Measurements from ENCODE around the gene PDLIM7. TPM values are rescaled to one million over a fixed set of nuclear protein-coding genes. Genes with fewer than 3 reads are reported as not detected.

The PDLIM7 gene
- polyA plus RNA-seq, 1 donor (not counting 4 experiments of a cell fraction or from before 2014, with no cell fraction given) = 48.5 TPM

DNA sequence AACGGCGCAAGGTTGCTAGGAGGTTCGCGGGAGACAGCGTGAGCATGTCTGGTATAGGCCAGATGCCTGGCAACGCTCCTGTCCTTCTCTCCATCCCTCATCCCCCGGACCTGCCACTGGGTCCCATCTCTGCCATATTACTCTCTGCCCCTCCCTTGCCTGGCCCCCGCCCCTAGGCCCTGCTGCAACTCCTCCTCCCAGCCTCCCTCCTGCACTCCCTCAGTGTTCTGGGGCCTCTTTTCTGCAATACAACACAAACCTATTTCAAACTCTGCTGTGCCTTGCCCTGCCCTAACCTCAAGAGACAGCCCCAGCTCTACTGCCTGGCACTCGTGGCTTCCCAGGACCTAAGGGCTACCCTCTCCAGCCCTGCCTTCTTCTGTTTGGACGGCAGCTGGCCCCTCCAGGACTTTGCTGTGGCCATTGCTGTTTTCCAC lies 15.0 kb downstream of the PDLIM7 start:
- H3K27ac ChIP-seq (ENCODE audit: control insufficient read depth, insufficient read depth, low read length) = no peak overlapping the region
- H3K9me1 ChIP-seq (ENCODE audit: control insufficient read depth, extremely low read depth, insufficient read depth, low read length) = no peaks in the 10 kb centered on the region
- H3K4me2 ChIP-seq (ENCODE audit: control insufficient read depth, extremely low read depth, insufficient read depth, low read depth, low read length) = no peak overlapping the region
- TF ChIP-seq, protein P1, sequence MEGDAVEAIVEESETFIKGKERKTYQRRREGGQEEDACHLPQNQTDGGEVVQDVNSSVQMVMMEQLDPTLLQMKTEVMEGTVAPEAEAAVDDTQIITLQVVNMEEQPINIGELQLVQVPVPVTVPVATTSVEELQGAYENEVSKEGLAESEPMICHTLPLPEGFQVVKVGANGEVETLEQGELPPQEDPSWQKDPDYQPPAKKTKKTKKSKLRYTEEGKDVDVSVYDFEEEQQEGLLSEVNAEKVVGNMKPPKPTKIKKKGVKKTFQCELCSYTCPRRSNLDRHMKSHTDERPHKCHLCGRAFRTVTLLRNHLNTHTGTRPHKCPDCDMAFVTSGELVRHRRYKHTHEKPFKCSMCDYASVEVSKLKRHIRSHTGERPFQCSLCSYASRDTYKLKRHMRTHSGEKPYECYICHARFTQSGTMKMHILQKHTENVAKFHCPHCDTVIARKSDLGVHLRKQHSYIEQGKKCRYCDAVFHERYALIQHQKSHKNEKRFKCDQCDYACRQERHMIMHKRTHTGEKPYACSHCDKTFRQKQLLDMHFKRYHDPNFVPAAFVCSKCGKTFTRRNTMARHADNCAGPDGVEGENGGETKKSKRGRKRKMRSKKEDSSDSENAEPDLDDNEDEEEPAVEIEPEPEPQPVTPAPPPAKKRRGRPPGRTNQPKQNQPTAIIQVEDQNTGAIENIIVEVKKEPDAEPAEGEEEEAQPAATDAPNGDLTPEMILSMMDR (optimal IDR thresholded peaks at IDR 0.05 in 1 of 3, IDR thresholded peaks at IDR 0.05 in 1 of 3, conservative IDR thresholded peaks at IDR 0.05 in 1 of 3; ENCODE audit: extremely low read depth in 1 of 3, insufficient read depth in 2 of 3, low read length in 3 of 3) = no peak
- no peak for TF ChIP-seq EZH2 (IDR thresholded peaks at IDR 0.05; ENCODE audit: low read length)
- H3K9ac ChIP-seq (ENCODE audit: control insufficient read depth, extremely low read depth, insufficient read depth, low read length) = no peak overlapping the region
- H3K4me1 ChIP-seq (ENCODE audit: control insufficient read depth, extremely low read depth, insufficient read depth, low read length) = peaks cover 11% of the 10 kb centered on the region
- no peaks in the 10 kb centered on the region for H3K27me3 ChIP-seq (ENCODE audit: control insufficient read depth, extremely low read depth, insufficient read depth, low read length)
- H3K36me3 ChIP-seq (ENCODE audit: control insufficient read depth in 2 of 2, extremely low read depth in 1 of 2, insufficient read depth in 2 of 2, low read length in 2 of 2) = peaks cover 23 to 27% of the 10 kb centered on the region in 2 experiments
- no peak for FAIRE-seq
- H3K79me2 ChIP-seq (ENCODE audit: control insufficient read depth, insufficient read depth, low read length) = no peaks in the 10 kb centered on the region
- H2AFZ ChIP-seq (ENCODE audit: control insufficient read depth, low read length) = no peak overlapping the region
- no peak overlapping the region for H3K4me3 ChIP-seq (ENCODE audit: control insufficient read depth in 2 of 3, extremely low read depth in 1 of 3, insufficient read depth in 2 of 3, low read depth in 1 of 3, low read length in 3 of 3)
- dilution Hi-C loops (cut with MboI; ENCODE audit: extremely low pct_ligation_motif_present, low sequenced_read_pairs) = no loop called here
- H3K9me3 ChIP-seq (ENCODE audit: control insufficient read depth, low read depth, low read length) = no peaks in the 10 kb centered on the region
- H4K20me1 ChIP-seq (ENCODE audit: control insufficient read depth, extremely low read depth, insufficient read depth, low read length) = no peaks in the 10 kb centered on the region
- DNase-seq (ENCODE audit: low read depth, low spot score) = no peak

DNA sequence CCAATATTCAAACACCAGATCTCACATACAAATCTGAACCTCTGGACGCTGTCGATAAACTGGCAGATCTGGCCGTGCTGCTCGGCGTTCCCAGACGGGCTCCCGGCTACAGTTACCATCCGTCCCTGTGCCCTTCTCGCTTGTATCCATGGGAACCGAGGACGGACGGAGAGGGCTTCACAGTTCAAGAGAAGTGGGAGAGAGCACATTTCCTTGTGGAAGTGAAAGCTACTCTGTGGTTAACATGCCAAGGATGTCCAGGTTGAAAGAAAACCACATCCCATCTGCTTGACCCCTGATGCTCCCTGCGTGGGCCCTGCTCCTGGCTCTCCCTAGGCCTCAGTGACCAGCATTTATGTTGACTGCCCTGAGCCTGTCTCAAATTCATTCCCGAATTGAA lies 17.6 kb downstream of the PDLIM7 start:
- H4K20me1 ChIP-seq (ENCODE audit: control insufficient read depth, extremely low read depth, insufficient read depth, low read length) = no peaks in the 10 kb centered on the region

More for the DNA sequence above, 17.6 kb downstream of the PDLIM7 start:
- Histone ChIP-seq H3K27me3 (ENCODE audit: control insufficient read depth, extremely low read depth, insufficient read depth, low read length) (no peaks in the 10 kb centered on the region), H2AFZ (ENCODE audit: control insufficient read depth, low read length) (no peak overlapping the region), H3K36me3 (ENCODE audit: control insufficient read depth in 2 of 2, extremely low read depth in 1 of 2, insufficient read depth in 2 of 2, low read length in 2 of 2) (peaks cover 11 to 12% of the 10 kb centered on the region in 2 experiments), H3K4me3 (ENCODE audit: control insufficient read depth in 2 of 3, extremely low read depth in 1 of 3, insufficient read depth in 2 of 3, low read depth in 1 of 3, low read length in 3 of 3) (no peak overlapping the region), H3K4me2 (ENCODE audit: control insufficient read depth, extremely low read depth, insufficient read depth, low read depth, low read length) (no peak overlapping the region), H3K4me1 (ENCODE audit: control insufficient read depth, extremely low read depth, insufficient read depth, low read length) (peaks cover 11% of the 10 kb centered on the region), H3K9me3 (ENCODE audit: control insufficient read depth, low read depth, low read length) (no peaks in the 10 kb centered on the region), H3K79me2 (ENCODE audit: control insufficient read depth, insufficient read depth, low read length) (no peaks in the 10 kb centered on the region), H3K27ac (ENCODE audit: control insufficient read depth, insufficient read depth, low read length) (no peak overlapping the region), H3K9me1 (ENCODE audit: control insufficient read depth, extremely low read depth, insufficient read depth, low read length) (no peaks in the 10 kb centered on the region), H3K9ac (ENCODE audit: control insufficient read depth, extremely low read depth, insufficient read depth, low read length) (no peak overlapping the region)
- dilution Hi-C loops (cut with MboI; ENCODE audit: extremely low pct_ligation_motif_present, low sequenced_read_pairs) = no loop called here
- FAIRE-seq = no peak
- TF ChIP-seq, protein P1 (optimal IDR thresholded peaks at IDR 0.05 in 1 of 3, IDR thresholded peaks at IDR 0.05 in 1 of 3, conservative IDR thresholded peaks at IDR 0.05 in 1 of 3; ENCODE audit: extremely low read depth in 1 of 3, insufficient read depth in 2 of 3, low read length in 3 of 3) = no peak
- no peak for TF ChIP-seq EZH2 (IDR thresholded peaks at IDR 0.05; ENCODE audit: low read length)
- no peak for DNase-seq (ENCODE audit: low read depth, low spot score)
